ENCODE data around the gene CFAP251.

DNA sequence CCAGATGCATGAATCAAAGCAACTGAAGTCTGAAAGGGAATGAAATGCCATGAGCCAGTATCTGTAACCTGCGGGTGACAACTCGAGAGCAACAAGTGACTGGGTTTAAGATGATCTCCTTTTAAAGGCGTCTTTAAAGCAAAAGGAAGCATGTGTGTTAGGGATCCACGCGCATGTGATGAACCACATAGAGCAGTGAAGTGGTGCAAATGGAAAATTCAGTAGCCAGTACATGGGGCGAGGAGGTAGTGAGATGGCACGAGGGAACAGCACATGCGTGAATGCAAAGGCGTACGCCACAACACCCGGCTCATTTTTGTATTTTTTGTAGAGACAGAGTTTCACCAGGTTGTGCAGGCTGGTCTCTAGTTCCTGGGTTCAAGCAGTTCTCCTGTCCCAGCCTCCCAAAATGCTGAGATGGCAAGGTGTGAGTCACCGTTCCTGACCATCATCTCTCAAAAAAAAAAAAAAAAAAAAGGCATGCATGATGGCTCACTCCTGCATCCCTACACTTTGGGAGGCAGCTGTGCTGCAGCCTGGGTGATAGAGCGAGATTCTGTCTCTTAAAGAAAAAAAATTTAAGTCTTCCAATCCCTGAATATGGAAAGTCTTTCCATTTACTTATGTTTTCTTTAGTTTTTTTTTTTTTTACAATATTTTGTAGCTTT lies 78.7 kb downstream of the CFAP251 start:
- TF ChIP-seq YY1 (tag by site-specific recombination; IDR thresholded peaks at IDR 0.05) = no peak
- TF ChIP-seq, protein P1, sequence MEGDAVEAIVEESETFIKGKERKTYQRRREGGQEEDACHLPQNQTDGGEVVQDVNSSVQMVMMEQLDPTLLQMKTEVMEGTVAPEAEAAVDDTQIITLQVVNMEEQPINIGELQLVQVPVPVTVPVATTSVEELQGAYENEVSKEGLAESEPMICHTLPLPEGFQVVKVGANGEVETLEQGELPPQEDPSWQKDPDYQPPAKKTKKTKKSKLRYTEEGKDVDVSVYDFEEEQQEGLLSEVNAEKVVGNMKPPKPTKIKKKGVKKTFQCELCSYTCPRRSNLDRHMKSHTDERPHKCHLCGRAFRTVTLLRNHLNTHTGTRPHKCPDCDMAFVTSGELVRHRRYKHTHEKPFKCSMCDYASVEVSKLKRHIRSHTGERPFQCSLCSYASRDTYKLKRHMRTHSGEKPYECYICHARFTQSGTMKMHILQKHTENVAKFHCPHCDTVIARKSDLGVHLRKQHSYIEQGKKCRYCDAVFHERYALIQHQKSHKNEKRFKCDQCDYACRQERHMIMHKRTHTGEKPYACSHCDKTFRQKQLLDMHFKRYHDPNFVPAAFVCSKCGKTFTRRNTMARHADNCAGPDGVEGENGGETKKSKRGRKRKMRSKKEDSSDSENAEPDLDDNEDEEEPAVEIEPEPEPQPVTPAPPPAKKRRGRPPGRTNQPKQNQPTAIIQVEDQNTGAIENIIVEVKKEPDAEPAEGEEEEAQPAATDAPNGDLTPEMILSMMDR (tag by site-specific recombination; IDR thresholded peaks at IDR 0.05) = no peak
- TF ChIP-seq, protein P2, sequence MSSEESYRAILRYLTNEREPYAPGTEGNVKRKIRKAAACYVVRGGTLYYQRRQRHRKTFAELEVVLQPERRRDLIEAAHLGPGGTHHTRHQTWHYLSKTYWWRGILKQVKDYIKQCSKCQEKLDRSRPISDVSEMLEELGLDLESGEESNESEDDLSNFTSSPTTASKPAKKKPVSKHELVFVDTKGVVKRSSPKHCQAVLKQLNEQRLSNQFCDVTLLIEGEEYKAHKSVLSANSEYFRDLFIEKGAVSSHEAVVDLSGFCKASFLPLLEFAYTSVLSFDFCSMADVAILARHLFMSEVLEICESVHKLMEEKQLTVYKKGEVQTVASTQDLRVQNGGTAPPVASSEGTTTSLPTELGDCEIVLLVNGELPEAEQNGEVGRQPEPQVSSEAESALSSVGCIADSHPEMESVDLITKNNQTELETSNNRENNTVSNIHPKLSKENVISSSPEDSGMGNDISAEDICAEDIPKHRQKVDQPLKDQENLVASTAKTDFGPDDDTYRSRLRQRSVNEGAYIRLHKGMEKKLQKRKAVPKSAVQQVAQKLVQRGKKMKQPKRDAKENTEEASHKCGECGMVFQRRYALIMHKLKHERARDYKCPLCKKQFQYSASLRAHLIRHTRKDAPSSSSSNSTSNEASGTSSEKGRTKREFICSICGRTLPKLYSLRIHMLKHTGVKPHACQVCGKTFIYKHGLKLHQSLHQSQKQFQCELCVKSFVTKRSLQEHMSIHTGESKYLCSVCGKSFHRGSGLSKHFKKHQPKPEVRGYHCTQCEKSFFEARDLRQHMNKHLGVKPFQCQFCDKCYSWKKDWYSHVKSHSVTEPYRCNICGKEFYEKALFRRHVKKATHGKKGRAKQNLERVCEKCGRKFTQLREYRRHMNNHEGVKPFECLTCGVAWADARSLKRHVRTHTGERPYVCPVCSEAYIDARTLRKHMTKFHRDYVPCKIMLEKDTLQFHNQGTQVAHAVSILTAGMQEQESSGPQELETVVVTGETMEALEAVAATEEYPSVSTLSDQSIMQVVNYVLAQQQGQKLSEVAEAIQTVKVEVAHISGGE (tag by site-specific recombination; conservative IDR thresholded peaks at IDR 0.05; ENCODE audit: low read depth) = no peak
- TF ChIP-seq MYNN (tag by site-specific recombination; IDR thresholded peaks at IDR 0.05; ENCODE audit: borderline replicate concordance) = no peak
- TF ChIP-seq ZNF121 (tag by site-specific recombination; IDR thresholded peaks at IDR 0.05) = no peak
